Suppressor macrophage treated with lipopolysaccharide for 1 hour (primary cell): ENCODE measurements around the gene DOK3.
"Not testable (repeated sequence)": the region's sequence is repeated elsewhere in the genome, so short reads cannot be mapped to it uniquely, and the experiment has no call there.

Experiments used
- DNase-seq, 3 donors: peaks; one replicate each; pipeline ENCODE4 v3.0.0-alpha.2; 2020 to 2022

Gene DOK3

DNA sequence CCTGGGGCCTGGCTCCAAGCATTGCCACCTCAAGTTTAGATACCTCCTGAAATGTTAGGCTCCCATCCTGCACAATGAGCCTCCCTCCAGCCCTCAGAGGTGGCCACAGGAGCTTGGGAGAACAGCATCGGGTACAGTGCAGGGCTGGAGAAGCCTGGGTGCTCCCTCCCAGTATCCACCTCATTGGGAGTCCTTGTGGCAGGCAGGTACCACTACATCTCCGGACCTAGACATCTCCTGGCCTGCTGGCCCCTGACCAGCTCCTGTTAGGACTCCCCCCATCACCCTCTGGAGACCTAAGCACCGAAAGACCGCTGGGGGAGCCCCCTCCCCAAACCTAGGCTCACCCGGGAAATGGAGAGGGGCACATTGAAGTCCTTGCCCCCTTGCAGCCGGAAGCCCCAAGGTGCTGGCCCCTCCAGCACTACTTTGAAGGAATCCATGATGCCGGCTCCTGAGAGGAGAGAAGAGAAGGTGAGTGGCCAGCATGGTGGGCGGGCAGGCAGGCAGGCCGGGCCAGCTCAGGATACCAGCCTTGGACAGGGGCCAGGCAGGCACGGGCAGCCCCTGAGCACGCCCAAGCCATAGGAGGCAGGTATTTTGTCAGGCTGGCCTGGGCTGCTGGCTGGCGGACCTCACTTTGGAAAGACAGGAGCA lies 13.4 kb downstream of the DOK3 start:
- no peak for DNase-seq

- DNase-seq = peak in 2 of 3 donors; percentile 48 to 59
Observed at GRCh38 chr5:177495243-177496060, 14.2 kb downstream of the DOK3 start.

DNA sequence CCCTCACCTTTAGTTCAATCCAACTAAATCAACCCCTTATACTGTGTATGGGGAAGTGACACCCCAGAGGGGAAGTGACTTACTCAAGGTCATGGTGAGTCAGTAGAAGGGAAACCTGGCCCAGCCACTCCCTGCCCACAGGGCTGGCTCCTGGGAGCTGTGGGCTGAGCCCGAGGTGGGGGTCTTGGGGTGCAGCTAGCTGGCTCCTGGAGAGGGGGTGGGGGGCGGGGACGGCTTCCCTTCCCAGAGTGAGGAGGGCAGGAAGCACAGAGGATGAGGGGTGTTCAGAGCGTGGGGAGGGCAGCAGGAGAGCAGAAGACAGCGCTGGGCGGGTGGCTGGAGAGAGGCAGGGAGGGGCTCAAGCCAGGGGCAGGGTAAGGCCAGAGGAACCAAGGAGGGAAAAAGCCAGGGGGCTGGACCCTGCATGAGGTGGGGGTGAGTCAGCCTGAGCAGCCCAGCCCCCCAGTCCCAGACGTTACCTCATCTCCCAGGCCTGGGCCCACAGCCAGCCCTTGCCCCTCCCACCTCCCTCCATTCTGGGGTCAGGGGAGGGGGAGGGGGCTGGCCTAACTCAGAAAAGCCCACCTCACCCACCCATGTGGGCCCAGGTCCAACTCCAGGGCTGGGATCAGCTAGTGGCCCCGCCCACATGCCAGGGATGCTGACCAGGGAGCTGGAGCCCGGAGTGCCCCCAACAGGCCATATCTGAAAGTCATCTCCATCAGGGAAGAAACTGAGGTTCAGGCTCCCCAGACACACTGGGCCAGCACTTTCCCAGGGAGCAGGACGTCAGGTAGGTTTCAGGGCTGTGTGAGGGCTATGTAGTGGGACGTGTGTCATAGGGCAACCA lies 15.1 kb downstream of the DOK3 start:
- DNase-seq = peak; percentile 91 to 92 (median 91)

DNA sequence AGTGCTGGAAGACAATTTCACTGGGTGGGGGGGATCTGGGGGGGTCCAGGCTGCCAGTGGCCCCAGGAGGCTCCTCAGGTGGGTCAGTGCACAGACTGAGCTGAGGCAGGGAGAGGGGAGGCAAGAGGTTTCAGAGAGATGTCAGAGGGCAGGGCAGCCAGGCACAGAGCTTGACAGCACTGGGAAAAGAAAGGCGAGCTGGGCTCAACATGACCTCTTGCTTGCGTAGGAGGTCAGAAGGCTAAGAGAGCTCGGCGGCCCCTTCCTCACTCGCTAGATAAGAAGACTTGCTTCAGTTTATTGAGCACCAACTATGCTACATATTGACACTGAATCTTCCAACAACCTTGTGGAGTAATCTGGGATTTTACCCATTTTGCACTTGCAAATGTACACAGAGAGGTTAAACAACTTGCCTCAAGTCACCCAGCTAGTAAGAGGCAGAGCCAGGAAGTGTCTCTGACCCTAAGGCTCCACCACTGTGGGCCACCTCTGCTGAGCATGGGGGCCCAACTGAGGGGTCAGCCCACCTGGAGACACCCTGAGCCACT lies 15.8 kb downstream of the DOK3 start:
- DNase-seq = peak; percentile 60 to 85 (median 83)

DNA sequence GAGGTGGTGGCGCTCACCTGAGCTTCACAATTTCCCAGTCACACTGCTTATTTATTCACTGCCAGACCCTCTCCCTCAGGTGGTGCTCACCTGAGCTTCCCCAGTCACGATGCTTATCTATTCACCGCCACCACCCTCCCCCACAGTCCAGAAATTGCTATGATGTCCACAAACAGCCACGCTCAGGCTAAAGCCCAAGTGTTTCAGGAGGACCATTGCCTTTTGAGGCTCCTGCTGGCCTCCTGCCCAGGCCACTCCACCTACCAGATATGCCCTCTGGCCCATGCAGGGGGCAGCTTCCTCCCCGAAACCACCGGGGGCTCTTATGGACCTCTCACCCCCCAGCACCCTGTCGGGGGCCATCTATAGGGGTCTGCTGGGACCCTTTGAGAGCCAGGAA lies 16.8 kb downstream of the DOK3 start:
- no peak for DNase-seq

DNA sequence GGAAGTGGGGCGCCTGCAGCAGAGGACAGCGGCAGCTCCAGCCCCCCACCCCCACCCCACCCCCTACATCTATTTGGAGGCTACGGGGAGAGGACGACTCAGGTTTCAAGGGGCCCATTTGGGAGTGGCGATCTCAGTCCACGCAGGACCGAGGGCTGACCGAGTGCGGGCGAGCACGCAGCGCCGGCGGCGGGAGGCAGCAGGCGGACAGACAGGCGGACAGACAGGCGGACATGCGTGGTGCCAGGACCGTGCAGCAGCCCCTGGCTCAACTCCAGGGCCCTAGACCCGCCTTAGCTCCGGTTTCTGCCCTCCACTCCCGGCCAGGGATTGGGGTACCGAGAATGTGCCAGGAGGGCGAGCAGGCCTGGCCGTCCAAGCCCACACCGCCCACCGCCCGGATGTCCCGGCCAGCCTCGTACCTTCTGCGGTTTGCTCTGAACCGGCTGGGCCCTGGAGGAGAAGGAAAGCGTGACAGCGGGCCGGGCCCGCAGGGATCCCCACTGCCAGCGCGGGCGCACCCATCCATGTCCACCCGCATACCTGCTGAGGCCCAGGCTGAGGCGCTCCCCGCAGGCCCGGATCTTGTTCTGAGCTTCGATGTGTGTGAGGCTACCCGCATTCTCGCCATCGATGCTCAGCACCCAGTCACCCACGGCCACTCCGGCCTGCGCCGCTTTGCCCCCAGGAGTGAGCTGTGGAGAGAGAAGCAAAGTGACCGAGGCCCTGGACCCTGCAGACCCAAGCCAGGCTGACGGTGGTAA lies 17.5 kb downstream of the DOK3 start:
- DNase-seq = no peak

DNA sequence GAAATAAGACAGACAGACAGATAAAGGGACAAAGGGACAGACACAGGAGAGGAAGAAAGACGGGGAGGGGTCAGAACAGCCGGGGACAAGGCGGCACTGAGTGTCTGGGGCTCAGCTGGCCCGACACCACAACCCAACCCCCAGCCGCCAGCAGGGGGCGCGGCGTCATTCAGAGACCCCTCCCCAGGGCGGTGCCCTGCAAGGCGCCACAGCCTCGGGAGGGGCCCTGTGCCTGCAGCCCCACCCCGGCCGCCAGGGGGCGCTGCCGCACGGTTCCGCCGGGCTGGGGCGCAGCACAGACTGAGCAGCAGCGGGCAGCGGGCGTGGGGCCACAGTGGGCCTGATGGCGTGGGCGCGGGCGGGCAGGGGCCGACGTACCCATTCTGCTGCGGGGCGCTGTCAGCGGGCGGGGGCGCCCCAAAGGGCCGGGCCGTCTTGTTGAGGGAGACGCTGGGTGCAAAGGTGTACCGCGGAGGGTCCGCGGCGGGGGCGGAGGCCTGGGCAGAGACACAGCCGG lies 18.1 kb downstream of the DOK3 start:
- DNase-seq = peak in 1 of 3 donors; percentile 43

- no peak for DNase-seq
Observed at GRCh38 chr5:177490992-177491391, 18.6 kb downstream of the DOK3 start.

DNA sequence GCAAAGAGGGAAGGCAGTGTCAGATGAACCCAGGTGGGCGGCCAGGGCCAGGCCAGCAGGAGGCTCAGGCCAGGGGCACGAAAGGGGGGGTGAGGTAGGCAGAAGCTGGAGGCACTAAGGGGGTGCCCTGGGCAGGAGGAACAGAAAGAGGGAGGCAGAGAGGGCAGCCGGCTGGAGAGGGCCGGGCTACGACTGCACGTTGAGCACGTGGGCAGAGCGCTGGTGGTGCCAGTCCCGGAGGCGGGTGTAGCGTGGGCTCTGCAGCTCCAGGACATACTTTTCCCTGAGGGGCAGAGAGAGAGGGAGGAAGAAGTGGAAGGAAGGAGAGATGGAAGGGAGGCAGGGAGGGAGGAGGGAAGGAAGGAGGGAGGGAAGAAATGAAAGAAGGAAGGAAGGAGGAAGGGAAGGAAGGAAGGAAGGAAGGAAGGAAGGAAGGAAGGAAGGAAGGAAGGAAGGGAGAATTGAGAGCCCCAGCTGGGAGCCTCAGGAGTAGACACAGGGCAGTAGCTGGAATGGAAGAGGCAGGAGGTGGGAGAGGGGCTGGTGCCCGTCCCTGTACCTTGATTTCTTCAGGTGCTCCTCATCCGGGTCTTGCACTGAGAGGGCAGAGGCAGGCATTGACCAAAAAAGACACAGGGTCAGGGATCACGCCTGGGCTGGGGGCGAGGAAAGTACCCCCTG lies 19.2 kb downstream of the DOK3 start:
- DNase-seq = peak in 1 of 3 donors; percentile 41

DNA sequence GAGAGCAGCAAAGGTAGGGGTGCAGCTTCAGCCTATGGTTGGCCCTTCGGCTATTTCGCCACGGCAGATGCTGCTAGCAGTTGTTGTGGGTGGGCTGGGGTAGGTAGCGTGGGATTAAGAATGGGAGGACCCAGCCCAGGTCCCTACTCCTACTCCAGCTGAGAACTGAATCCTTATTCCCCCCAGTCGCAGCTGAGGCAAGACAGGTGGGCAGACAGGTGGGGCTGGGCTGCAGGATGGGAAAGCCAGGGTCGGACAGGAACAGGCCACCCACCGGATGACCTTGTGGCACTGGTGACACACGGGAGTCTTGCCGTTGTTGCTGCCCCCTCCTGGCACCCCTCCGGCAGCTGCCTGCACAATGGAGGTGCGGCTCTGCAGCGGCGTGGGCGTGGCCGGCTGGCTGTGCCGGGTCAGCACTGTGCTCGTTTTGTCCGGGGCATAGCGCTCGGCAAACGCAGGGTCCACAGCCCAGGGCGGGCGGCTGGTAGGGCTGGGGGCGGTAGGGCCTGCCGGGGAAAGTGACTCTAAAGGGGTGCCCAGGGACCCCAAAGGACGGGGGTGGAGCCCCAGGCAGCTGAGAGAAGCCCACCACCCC lies 20.4 kb downstream of the DOK3 start:
- DNase-seq = no peak

GRCh38 chr5:177487975-177488374 lies 21.7 kb downstream of the DOK3 start:
- no peak for DNase-seq

GRCh38 chr5:177487144-177487543 lies 22.5 kb downstream of the DOK3 start:
- no peak for DNase-seq

DNA sequence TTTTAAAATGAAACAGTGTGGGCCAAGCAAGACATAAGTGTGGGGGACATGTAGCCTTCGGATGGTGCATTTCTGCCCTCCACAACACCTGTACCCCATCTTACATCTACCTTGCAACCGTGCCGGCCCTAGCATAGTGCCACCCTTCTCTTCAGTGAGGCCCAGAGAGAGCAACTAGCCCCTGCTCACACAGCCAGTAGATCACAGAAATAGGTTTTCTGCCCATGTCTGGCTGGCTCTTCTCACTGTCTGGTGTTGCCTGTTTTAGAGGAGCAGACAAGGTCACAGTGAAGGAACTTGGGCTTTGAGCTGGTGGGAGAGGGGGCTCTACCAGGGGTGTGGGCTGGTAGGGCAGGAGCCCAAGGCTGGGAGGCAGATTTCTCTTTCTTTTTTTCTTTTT lies 23.4 kb downstream of the DOK3 start:
- no peak for DNase-seq

GRCh38 chr5:177485753-177486152 lies 23.9 kb downstream of the DOK3 start:
- DNase-seq = not testable (repeated sequence)

DNA sequence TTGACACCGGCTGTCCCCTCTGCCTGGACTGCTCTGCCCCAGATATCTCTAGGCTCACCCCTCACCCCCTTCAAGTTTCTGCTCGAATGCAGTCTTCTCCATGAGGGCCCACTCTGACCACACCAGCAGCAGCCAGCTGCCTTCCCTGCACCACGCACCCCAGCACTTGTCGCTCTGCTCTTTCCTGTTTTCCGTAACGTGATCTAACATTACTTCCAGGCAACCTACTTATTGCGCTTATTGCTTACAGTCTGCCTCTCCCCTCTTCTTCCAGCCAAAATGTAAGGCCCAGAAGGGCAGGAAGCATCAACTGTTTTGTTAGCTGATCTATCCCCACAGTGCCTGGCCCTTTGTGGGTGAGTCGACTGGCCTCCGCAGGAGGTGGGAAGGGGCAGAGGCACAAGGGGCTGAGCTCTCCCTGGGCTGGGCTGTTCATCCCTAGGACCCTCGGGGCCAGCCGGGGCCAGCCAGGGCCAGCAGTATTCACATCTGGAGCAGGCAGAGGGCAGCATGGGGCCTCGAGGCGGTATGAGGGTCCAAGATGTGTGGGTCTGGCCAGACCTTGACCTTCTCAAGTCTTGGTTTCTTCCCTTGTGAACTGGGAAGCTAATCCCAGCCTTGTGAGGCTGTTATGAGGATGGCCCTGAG lies 24.6 kb downstream of the DOK3 start:
- DNase-seq = no peak

- no peak for DNase-seq
Observed at GRCh38 chr5:177483994-177484901, 25.4 kb downstream of the DOK3 start.

DNA sequence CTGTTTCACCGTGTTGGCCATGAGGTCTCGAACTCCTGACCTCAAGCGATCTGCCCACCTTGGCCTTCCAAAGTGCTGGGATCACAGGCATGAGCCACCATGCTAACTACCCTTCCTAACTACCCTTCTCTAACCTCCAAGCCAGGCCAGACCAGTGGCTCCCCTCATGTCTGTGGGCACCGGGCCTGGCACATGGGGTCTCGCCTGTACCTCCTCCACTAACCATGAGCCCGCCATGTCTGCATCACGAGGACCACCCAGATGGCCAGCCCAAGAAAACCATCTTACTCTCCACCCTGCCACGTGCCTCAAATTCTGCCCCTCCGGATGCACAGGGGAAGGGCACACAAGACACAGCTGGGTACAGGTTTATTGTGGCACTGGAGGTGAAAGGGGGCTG lies 26.6 kb downstream of the DOK3 start:
- DNase-seq = no peak

DNA sequence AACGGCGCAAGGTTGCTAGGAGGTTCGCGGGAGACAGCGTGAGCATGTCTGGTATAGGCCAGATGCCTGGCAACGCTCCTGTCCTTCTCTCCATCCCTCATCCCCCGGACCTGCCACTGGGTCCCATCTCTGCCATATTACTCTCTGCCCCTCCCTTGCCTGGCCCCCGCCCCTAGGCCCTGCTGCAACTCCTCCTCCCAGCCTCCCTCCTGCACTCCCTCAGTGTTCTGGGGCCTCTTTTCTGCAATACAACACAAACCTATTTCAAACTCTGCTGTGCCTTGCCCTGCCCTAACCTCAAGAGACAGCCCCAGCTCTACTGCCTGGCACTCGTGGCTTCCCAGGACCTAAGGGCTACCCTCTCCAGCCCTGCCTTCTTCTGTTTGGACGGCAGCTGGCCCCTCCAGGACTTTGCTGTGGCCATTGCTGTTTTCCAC lies 27.2 kb downstream of the DOK3 start:
- DNase-seq = no peak

DNA sequence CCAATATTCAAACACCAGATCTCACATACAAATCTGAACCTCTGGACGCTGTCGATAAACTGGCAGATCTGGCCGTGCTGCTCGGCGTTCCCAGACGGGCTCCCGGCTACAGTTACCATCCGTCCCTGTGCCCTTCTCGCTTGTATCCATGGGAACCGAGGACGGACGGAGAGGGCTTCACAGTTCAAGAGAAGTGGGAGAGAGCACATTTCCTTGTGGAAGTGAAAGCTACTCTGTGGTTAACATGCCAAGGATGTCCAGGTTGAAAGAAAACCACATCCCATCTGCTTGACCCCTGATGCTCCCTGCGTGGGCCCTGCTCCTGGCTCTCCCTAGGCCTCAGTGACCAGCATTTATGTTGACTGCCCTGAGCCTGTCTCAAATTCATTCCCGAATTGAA lies 29.9 kb downstream of the DOK3 start:
- peak in 2 of 3 donors; percentile 34 to 57 for DNase-seq
